Suprapubic skin (tissue), 3 donors: ENCODE data around the gene UBE2A.

Experiments used
- CTCF ChIP-seq, 2 donors: fragments of 200-600 bp in 1 of 2; fragments of 450-650 bp in 1 of 2; sonication (generic) in 1 of 2; IDR thresholded peaks; one replicate each; pipeline ENCODE4 v1.5.1; 2016 to 2019; ENCODE audit warnings: antibody characterized with exemption in 2 of 2, mild to moderate bottlenecking in 1 of 2, moderate library complexity in 1 of 2
- EP300 ChIP-seq: sonication (generic); formaldehyde crosslinking; IDR thresholded peaks from one replicate; pipeline ENCODE4 v1.6.1; 2017; ENCODE audit warnings: antibody characterized with exemption

DNA sequence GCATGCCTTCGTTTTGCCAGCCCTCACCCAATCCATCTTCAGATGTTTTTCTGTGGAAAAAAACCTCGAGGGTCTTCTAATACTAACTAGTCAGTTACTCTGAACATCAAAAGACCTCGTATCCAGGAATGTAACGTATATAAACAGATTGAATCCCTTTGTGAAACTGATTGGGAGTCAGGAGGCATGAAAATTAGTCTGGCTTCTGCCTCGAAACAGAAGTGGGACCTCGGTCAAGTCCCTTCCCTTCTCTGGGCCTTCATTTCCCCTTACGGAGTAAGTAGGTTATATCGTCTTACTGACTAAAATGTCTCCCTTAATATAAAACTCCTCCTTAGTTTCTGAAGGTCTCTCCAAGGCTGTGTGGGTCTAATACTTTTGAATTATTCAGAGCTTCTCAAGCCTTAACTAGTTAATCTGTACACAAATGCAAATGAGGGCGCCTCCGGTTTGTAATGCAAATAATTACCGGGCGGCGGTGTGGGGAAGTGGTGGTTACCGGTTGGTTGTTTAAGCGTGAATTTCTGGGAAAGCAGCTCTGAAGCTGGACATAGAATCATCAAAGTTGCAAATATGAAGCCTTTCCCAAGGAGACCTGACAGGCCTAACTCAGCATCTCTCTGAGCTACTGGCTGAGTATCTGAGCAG, 43.3 kb downstream of the UBE2A start:
- TF ChIP-seq EP300 (no peak), CTCF (IDR thresholded peaks at IDR 0.05) (no peak)
